T-helper 2 cell treated with Interferon-gamma antibody and Interleukin-4, amounts not matched to agents 100 ng/mL and 5 ng/mL, for 36 hours (primary cell): ENCODE results near the gene LAIR1. TPM values are rescaled to one million over a fixed set of nuclear protein-coding genes. Genes with fewer than 3 reads are reported as not detected.
"Not testable (repeated sequence)": the region's sequence is repeated elsewhere in the genome, so short reads cannot be mapped to it uniquely, and the experiment has no call there.

Source experiments
- intact Hi-C: fragments of 100-400 bp; cut with micrococcal nuclease; formaldehyde crosslinking; loops from one replicate; pipeline ENCODE4 v1.15.1; 2023
- total RNA-seq: library from RNA; stranded (reverse); gene quantifications from 2 replicates; pipeline ENCODE4 v1.2.3, GENCODE V29; 2022

The LAIR1 gene
- total RNA-seq, 1 donor from 2014 or later, result 81.2 TPM

- intact Hi-C loops, result loop anchor here (5.0 kb wide), 1 partner anchor 36 kb away; no protein-coding TSS in a partner anchor
Measured at GRCh38 chr19:54351474-54351873, 13.3 kb downstream of the LAIR1 start.

- intact Hi-C loops, result no loop called here
Measured at GRCh38 chr19:54345938-54346386, 18.8 kb downstream of the LAIR1 start.

GRCh38 chr19:54343868-54344267 lies 20.9 kb downstream of the LAIR1 start:
- intact Hi-C loops, result no loop called here

- intact Hi-C loops, result no loop called here
Measured at GRCh38 chr19:54341295-54341694, 23.4 kb downstream of the LAIR1 start.

- intact Hi-C loops, result no loop called here
Measured at GRCh38 chr19:54339646-54340358, 24.9 kb downstream of the LAIR1 start.

- intact Hi-C loops, result no loop called here
Measured at GRCh38 chr19:54338521-54338920, 26.2 kb downstream of the LAIR1 start.

GRCh38 chr19:54337858-54338230 lies 26.9 kb downstream of the LAIR1 start:
- intact Hi-C loops, result no loop called here

- intact Hi-C loops, result no loop called here
Measured at GRCh38 chr19:54336893-54337857, 27.6 kb downstream of the LAIR1 start.

GRCh38 chr19:54335979-54336892 lies 28.5 kb downstream of the LAIR1 start:
- intact Hi-C loops, result no loop called here

GRCh38 chr19:54335164-54335563 lies 29.6 kb downstream of the LAIR1 start:
- intact Hi-C loops, result no loop called here

- intact Hi-C loops, result no loop called here
Measured at GRCh38 chr19:54333586-54334298, 31.0 kb downstream of the LAIR1 start.

- intact Hi-C loops, result no loop called here
Measured at GRCh38 chr19:54332149-54332548, 32.6 kb downstream of the LAIR1 start.

- intact Hi-C loops, result no loop called here
Measured at GRCh38 chr19:54331626-54332025, 33.1 kb downstream of the LAIR1 start.

- intact Hi-C loops, result no loop called here
Measured at GRCh38 chr19:54329476-54330165, 35.1 kb downstream of the LAIR1 start.

GRCh38 chr19:54328781-54329180 lies 36.0 kb downstream of the LAIR1 start:
- intact Hi-C loops, result not testable (repeated sequence)

GRCh38 chr19:54325631-54326030 lies 39.1 kb downstream of the LAIR1 start:
- intact Hi-C loops, result loop anchor here (1.0 kb wide), 1 partner anchor 66 kb away; no protein-coding TSS in a partner anchor

GRCh38 chr19:54325194-54325621 lies 39.5 kb downstream of the LAIR1 start:
- intact Hi-C loops, result loop anchor here (1.0 kb wide), 1 partner anchor 66 kb away; no protein-coding TSS in a partner anchor

- intact Hi-C loops, result no loop called here
Measured at GRCh38 chr19:54324071-54324470, 40.7 kb downstream of the LAIR1 start.

- intact Hi-C loops, result not testable (repeated sequence)
Measured at GRCh38 chr19:54322934-54323333, 41.8 kb downstream of the LAIR1 start.

GRCh38 chr19:54322295-54322694 lies 42.4 kb downstream of the LAIR1 start:
- intact Hi-C loops, result not testable (repeated sequence)
